B cell (primary cell): ENCODE measurements around the gene MRPS2.

Experiments
- EZH2 ChIP-seq: IDR thresholded peaks from 2 replicates; pipeline ENCODE4 v1.6.1; 2012; ENCODE audit warnings: borderline replicate concordance, low read depth, mild to moderate bottlenecking, moderate library complexity, low read length; ENCODE audit not compliant: insufficient read depth, poor library complexity, severe bottlenecking
- TF ChIP-seq, protein P1 (sequence below): fragments of 200-600 bp; IDR thresholded peaks from one replicate; pipeline ENCODE4 v1.8.0; 2022; ENCODE audit warnings: antibody characterized with exemption, mild to moderate bottlenecking

DNA sequence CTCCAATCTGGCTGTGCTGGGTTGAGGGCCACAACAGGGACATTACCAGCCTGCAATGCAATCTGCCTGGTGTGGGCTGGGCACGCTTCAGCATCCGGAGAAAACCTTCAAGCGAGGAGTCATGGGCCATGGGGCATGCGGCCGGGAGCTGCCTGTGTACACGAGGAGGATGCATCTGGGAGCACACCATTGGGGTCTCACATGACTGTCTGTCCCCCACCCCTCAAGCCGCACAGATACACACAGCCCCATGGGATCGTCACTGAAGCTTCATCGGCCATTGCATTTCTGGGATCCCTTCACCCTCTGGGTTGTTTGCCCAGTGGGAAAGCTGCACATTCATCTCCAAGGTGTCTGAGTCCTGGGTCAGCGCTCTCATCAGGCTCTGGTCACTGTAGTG lies 30.6 kb downstream of the MRPS2 start:
- TF ChIP-seq, protein P1, sequence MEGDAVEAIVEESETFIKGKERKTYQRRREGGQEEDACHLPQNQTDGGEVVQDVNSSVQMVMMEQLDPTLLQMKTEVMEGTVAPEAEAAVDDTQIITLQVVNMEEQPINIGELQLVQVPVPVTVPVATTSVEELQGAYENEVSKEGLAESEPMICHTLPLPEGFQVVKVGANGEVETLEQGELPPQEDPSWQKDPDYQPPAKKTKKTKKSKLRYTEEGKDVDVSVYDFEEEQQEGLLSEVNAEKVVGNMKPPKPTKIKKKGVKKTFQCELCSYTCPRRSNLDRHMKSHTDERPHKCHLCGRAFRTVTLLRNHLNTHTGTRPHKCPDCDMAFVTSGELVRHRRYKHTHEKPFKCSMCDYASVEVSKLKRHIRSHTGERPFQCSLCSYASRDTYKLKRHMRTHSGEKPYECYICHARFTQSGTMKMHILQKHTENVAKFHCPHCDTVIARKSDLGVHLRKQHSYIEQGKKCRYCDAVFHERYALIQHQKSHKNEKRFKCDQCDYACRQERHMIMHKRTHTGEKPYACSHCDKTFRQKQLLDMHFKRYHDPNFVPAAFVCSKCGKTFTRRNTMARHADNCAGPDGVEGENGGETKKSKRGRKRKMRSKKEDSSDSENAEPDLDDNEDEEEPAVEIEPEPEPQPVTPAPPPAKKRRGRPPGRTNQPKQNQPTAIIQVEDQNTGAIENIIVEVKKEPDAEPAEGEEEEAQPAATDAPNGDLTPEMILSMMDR = no peak
- TF ChIP-seq EZH2 = no peak
